NCI-H345 treated with DMSO at 0.1 percent for 48 hours (cell line): Measurements from ENCODE around the gene SPOCK1.

Source experiments
- DNase-seq: peaks from one replicate; lab custom pipeline; 2025; ENCODE audit not compliant: unreplicated experiment; lab: John Stamatoyannopoulos, UW

SPOCK1 gene

DNA sequence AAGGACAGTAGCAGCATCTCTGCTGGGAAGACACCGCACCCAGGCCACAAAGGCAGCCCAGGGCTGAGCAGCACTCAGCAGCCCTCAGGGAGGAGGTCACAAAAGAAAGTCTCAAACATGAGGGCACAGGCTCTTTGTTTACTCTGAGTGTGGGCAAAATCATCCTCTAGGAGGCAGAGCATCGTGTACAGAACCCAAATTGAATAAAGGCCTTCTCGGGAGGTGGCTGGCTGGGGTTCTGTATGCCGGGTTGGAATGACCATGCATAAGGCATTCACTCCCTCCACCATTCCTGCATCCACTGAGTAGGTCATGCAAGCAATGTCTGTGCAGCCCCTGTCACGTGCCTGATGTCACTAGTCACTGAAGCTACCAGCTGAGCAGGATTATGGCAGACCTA lies 412.8 kb downstream of the SPOCK1 start:
- DNase-seq: no peak

DNA sequence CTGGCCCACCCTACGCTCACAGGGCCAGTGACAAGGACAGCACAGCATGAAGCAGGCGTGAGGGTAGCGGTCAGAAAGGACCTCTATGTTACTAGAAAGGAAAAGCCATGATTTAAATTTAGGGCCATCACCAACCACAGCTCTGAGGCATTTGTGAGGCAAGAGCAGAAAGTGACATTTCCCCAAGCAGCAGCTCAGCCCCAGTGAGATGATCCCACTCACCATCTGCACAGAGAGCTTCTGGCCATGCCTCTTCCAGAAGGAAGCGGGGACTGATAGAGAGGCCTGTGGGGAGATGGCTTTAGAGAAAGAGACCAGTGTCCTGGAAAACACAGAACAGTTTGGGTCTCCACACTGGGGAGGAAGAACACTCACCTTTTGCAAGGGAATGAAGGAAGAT lies 413.9 kb downstream of the SPOCK1 start:
- no peak for DNase-seq

DNA sequence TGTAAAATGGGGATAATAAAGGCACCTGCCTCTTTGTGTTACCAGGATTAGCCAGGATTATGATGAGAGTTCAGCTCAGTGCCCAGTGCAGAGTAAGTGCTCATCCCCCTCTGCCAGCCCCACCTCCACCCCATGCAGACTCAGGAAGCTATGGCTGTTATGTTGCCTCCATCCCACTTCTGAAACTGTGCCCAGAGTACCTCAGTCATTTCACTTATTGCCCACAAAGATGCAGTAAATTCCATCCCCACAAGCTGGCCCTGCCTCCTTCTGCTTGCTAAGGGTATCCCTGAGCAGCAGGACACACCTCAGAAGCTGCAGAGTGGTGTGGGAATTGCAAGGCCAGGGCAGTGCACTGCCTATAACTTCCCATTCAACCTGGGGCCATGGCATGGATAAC lies 415.1 kb downstream of the SPOCK1 start:
- no peak for DNase-seq

- DNase-seq: no peak
Observed at GRCh38 chr5:137082951-137083350, 416.2 kb downstream of the SPOCK1 start.

DNA sequence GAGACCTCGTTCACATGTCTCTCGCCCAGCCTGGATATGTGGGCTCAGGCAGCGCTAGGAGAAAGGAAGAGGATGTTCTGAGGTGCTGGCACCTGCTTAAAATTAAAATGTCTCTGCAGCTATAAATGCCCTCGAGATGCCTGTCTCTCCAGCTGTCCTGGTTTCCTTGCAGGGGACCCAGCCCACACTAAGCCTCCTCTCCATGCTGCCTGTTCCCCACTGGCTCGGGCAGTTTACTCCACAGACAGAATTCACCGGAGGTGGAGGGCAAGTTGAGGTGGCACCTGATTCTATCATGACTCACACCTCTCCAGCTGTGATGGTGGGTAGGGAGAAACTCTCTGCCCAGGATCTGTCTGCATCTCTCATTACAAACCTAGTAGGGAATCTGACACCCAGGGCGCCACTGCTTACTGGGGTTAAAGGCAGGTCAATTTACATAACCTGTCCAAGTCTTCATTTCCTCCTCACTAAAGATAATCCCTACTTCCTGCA lies 420.9 kb downstream of the SPOCK1 start:
- no peak for DNase-seq

DNA sequence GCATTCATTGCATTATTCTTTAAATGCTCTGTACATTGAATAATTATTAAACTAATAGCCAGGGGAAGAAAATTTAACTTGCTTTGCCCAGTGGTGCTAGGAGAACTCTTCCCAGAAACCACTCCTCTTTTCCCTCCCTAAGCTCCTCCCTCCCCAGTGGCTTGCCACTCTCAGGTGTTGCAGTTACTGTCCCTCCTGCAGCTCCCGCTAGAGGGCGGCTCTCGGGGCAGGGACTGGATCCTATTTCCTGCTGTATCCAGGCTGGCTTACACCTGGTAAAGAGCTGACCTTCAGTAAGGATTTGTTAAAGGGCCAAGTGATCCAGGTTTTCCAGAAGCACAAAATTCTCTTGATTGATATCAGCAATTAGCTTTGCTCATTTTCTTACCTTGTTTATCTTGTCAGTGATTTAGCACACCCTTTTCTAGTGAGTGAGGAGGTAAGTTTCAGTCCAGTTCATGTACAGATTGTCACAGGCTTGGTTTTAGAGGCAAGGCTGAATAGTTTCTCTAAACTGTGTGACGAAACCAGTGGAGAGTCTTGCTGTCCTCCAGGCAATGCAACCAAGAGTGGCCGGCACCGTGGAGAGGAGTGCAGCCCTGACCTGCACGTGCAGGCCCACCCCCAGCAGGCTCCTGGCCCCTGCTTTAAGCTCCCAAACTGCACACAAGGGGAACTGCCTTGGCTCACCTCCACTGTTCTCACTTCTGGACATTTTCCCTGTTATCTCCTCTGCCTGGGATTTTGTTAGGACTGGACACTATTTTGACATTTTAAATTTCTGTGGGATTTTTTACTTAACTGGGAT lies 423.8 kb downstream of the SPOCK1 start:
- peak; percentile 77 for DNase-seq

DNA sequence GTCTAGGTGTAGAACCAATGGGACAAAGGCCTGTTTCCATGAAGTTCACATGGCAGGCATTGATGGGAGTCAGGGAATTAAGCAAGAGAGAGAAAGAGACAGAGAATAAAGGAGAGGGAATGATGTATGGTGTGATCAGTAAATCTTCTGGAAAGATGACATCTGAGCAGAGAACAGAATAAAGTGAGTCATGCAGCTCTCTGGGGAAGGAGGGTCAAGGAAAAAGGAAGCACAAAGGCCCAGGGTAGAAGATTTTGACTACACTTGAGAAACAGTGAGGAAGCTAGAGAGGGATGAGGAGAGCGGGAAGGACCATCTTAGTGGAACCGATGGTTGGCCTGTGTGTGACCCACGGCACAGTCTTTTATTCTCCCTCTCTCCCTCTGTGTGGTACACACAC lies 425.9 kb downstream of the SPOCK1 start:
- DNase-seq: no peak

- DNase-seq: no peak
Observed at GRCh38 chr5:137072361-137073115, 426.6 kb downstream of the SPOCK1 start.

GRCh38 chr5:137071931-137072330 lies 427.2 kb downstream of the SPOCK1 start:
- DNase-seq: no peak

DNA sequence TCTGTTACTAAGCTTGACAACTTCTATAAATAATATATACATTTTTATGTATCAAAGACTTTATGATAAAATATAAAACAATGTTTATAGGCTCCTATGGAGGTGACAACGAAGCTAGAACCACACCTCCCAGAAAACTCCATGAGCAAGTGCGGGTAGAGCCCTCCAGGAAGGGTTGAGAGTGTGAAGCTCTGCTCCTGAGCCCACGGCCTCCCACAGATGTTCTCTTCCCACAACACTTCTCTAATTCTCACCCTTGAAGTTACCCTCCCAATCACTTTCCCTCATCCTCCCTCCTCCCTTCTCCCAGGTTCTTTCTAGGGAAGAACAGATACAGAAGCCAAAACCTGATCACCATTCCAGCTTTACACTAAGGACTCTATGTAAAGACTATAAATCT lies 427.6 kb downstream of the SPOCK1 start:
- no peak for DNase-seq

- no peak for DNase-seq
Observed at GRCh38 chr5:137070521-137070920, 428.6 kb downstream of the SPOCK1 start.

- DNase-seq: no peak
Observed at GRCh38 chr5:137069358-137069757, 429.8 kb downstream of the SPOCK1 start.

GRCh38 chr5:137061382-137061781 lies 437.7 kb downstream of the SPOCK1 start:
- no peak for DNase-seq

DNA sequence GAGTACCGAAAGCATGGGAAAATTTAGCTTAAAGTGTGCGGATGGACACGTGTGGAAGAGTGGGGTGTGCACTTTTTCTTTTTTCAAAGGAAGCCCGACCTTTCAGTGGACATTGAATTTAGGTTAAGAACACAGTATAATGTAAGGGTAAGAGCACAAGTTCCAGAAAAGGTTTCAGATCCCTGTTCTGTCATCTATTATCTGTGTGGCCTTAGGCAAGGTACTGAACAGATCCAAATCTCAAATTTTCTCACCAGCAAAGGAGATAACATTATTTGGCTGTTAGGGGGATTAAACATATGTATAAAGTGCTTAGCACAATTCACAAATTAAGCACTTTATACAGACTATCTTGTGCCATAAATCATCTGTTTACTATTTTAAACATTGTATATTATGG lies 441.0 kb downstream of the SPOCK1 start:
- no peak for DNase-seq

GRCh38 chr5:137056676-137057075 lies 442.4 kb downstream of the SPOCK1 start:
- DNase-seq: no peak

- DNase-seq: no peak
Observed at GRCh38 chr5:137055271-137055872, 443.8 kb downstream of the SPOCK1 start.

GRCh38 chr5:137054792-137055191 lies 444.3 kb downstream of the SPOCK1 start:
- no peak for DNase-seq

DNA sequence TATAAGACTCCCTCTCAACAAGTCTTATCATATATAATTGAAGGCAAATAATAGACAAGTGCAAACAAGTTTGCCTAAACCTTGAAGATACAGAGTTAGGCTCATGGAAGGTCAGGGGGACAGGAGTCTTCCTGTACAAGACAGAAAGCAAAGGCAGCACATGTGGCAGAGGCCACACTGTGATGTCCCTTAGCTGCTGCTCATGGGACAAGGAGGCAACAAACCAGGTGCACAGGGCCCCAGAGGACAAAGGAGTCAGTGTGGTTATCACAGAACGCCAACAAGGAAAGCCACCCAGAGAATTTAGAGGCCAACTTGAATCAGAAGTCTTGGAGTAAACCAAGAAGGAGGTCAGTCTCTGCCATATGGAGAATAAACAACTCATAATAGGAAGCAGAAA lies 444.8 kb downstream of the SPOCK1 start:
- DNase-seq: no peak

DNA sequence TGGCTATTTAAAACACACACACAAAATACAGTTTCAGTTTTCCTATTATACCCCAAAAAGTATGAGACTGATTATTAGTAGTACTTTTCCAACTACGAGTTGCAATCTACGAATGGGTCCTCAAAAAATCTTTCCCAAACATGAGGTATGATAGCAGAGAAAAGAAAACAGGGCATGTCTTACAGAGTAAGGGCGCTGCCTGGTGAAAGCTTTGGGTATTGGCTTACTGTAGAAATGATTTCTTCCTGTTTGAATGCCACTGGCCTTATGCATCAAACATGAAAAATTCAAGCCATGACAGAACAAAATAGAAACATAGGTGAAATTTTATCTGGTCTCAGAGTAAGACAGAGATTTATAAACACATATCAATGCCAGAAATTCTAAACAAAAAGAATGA lies 448.0 kb downstream of the SPOCK1 start:
- DNase-seq: no peak

DNA sequence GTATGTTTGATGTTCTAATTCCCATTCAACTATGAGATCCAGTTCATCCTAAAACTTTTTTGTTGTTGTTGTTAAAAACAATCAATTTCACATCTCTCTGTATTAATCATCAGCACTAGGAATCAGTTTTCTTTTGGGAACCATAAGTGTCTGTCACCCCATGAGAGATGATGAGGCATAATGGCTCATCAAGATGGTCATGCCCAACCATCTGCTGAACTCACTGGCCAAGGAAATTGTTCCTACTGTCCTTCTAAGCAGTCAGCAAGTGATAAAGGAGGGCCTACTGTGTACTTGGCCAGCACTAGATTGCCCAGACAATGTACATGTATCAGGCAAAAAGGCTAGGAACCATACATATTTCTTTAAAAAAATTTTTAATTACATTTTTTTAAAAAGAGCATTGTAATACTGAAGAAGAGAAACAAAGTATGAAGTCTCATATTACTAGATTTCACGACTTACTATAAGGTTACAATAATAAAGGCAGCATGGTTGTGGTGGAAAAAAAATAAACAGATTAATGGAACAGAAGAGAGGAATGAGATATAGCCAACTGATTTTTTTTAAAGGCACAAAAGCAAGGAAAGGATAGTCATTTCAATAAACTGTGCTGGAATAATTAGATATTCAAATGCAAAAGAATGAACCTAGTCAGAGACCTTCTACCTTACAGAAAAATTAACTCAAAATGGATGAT lies 458.3 kb downstream of the SPOCK1 start:
- no peak for DNase-seq

DNA sequence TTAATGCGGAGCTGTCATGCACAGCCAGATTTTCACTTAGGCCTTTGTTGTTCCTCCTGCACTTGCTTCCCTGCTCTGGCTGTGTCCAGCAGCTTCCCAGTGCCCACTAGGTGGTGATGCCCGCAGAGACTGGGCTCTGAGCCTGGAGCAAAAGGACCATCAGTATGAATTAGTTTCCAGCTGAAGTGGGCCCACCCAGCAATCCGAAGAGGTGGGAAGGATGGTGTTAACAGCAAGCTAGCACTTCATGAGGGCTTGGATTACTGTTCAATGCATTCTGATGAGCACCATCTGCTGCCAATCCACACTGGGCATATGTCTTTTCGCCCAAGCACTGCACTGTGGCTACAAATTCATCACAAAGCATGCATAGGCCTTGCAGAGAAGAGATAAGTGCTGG lies 459.1 kb downstream of the SPOCK1 start:
- DNase-seq: peak; percentile 97
